ENCODE data around the gene MOB4.

Gene MOB4

DNA sequence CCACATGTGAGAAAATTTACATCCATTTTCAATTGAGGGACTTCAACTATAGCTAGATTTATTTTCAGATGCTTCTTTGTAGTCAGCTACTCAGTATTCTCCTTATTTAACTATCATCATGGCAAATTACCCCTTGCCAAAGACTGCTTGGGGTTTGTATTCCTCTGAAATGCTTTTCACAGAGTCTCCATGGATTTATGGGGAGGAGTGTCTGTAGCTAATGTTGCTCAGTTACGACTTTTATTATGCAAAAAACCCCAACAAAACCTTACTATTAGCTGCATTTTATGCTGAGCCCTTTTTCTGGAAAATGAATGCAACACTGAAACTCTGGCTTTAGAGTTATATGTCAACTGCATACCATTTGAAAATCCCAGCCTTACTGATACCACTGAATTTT is 80.9 kb downstream of the MOB4 start:
- DNase-seq = no peak

DNA sequence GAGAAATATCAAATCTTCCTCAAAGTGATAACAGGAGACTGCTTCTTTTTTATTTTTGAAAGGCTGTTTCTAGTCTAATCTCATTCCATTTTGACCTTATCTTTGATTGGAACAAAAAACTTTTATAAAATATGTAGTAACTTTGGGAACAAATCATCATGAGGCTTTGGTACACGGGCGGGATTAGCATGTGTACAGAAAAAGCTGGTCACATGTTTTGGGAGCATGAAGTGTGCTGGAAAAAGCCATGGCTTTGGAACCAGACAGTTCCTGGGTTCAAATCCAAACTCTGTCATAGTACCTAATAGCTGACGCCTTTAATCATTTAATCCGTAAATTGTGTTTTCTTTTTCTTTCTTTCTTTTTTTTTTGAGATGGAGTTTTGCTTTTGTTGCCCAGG is 81.3 kb downstream of the MOB4 start:
- no peak for DNase-seq

DNA sequence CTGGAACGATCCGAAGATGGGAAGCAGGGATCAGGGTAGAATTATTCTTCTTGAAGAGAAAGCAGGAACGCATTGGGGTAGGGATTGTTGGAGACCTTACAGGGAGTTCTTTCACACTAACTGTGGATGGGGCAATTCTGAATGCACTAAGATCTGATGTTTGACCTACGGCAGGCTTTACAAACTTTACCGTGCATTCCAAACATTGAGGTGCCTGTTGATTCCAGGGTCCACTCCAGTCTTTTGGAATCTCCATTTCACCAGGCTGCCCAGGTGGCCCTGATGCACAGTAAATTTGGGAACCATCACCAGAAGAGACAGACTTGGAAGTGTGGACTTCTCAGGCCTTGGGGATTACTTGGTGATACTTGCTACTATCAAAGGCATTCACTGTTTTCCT is 82.6 kb downstream of the MOB4 start:
- no peak for DNase-seq

DNA sequence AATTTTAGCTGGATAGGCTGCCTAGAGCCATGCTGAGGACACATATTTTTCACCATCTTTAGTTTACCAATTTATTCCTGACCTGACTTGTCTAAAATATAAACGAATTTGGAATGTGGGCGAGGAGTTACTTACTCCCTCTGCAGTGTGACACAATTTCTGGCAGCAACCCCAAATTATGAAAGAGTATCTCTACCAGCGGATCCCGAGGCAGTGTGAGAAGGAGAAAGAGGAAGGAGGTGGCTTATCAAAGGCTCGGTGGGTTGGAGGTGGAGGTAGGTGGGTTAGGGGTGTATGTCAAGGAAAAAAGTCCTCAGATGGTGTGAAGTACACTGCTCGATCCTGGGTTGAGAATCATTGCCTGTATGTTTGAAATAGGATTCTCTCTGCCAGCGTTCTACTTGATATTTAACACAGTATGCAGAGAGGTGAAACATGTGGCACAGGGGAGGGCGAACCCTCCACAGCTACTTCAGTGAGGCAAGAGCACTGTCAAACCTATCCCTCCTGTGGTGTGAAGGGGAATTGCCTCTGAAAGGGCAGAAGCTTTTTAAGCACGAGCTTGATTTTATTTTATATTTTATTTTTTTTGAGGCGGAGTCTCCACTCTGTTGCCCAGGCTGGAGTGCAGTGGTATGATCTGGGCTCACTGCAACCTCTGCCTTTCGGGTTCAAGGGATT is 83.6 kb downstream of the MOB4 start:
- peak; percentile 55 to 66 for DNase-seq

DNA sequence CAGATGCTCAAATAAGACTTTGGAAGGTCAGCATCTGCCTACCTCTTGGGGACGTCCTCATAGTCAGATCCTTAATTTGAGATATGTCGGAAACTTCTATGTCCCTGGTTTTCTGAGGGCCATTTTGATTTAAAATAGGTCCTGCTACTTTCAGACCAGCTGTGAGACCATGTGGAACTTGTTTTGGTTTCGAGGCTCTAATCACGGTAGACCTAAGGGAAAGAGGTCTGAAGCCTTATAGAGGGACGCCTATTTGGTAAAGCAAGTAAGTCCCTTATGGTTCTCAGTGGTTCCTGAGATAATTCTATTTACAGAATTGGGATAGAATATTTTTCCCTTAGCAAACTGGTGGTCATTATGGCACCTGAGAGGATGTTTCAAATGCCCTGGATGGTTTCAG is 84.4 kb downstream of the MOB4 start:
- no peak for DNase-seq

DNA sequence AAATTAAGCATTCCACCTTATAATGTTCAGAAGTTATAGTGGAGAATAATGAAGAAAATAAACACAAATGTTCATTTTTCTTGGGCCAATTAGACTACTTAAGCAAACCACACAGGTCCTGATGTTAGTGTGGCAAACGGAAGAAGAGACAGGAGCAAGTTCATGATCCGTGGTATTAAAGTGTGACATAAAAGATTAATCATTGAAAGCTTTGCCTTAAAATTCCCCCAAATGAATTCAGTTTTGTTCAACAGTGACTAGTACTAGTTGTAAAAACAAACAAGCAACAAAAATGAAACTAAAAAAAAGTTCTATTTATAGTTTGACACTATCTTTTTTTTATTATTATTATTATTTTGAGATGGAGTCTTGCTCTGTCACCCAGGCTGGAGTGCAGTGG is 85.9 kb downstream of the MOB4 start:
- DNase-seq = no peak

Data from inflammatory macrophage (primary cell).